ENCODE data around the gene LAPTM5. TPM values are rescaled to one million over a fixed set of nuclear protein-coding genes. Genes with fewer than 3 reads are reported as not detected.

LAPTM5 gene
- total RNA-seq, 1 experiment from 2014 or later, result 1.9 TPM

DNA sequence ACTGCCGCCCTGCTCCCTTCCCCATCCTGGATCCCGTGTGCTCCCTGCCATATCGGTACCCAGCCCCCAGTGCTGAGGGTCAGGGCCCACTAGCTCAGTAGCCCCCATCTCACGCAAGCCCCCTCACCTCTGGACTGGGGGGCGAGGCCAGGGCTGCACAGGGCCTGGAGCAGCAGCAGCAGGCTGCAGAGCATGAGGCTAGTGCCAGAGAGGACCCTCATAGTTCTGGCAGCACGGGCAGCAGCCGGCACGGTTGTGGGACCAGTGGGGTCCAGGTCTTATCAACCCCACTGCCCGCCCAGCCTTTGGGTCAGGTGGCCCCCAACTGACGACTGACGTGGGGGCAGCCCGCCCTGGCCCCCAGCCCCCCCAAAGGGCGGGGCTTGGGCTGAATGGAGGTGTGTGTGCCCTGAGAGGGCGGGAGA is 34.2 kb downstream of the LAPTM5 start, which contains the start of gene MATN1:
MATN1 (minus strand) TSS at position 255 of the 425 bp plus-strand sequence; CDS start at position 221, 34 bp downstream.
- POLR2A ChIA-PET, result no interaction called here
- intact Hi-C loops (cut with micrococcal nuclease; ENCODE audit: unreplicated experiment), result loop anchor here (5.0 kb wide), 1 partner anchor 189 kb away; no protein-coding TSS in a partner anchor

DNA sequence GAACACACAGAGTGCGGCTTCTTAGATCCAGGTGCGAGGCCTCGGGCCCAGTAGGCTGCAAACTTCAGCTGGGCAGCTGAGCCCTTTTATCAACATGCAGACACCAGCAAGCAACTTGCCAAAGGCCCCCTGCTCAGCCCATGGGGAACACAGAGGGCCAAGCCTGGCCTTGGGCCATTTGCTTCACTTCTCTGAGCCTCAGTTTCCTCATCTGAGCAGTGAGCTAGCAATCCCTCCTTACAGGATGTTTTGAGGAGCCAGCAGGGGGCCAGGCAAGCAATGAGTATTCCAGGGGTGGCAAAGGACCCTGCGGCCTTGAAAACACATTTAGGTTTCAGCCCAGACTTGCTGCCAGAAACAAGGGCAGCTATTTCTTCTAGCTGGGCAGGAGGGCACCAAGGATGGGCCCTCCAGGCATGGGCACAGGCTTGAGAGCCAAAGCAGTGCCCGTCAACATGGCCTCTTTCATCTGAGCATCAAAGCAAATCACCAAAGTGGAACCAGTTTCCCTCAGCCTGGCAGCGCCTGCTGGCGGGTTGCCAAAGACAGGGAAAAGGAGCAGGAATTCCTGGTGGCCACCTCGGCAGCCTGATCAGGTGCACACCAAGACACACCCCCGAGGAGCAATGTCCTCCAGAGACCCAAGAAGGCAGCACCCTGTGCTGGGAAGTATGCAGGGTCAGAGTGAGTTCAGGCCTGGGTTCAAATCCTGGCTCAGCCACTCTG is 35.6 kb downstream of the LAPTM5 start:
- TF ChIP-seq, protein P1, sequence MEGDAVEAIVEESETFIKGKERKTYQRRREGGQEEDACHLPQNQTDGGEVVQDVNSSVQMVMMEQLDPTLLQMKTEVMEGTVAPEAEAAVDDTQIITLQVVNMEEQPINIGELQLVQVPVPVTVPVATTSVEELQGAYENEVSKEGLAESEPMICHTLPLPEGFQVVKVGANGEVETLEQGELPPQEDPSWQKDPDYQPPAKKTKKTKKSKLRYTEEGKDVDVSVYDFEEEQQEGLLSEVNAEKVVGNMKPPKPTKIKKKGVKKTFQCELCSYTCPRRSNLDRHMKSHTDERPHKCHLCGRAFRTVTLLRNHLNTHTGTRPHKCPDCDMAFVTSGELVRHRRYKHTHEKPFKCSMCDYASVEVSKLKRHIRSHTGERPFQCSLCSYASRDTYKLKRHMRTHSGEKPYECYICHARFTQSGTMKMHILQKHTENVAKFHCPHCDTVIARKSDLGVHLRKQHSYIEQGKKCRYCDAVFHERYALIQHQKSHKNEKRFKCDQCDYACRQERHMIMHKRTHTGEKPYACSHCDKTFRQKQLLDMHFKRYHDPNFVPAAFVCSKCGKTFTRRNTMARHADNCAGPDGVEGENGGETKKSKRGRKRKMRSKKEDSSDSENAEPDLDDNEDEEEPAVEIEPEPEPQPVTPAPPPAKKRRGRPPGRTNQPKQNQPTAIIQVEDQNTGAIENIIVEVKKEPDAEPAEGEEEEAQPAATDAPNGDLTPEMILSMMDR (IDR thresholded peaks at IDR 0.05), result no peak
- no peak for TF ChIP-seq SIN3A (IDR thresholded peaks at IDR 0.05; ENCODE audit: borderline replicate concordance, insufficient read depth, low read depth, low read length)
- TF ChIP-seq, protein P2, sequence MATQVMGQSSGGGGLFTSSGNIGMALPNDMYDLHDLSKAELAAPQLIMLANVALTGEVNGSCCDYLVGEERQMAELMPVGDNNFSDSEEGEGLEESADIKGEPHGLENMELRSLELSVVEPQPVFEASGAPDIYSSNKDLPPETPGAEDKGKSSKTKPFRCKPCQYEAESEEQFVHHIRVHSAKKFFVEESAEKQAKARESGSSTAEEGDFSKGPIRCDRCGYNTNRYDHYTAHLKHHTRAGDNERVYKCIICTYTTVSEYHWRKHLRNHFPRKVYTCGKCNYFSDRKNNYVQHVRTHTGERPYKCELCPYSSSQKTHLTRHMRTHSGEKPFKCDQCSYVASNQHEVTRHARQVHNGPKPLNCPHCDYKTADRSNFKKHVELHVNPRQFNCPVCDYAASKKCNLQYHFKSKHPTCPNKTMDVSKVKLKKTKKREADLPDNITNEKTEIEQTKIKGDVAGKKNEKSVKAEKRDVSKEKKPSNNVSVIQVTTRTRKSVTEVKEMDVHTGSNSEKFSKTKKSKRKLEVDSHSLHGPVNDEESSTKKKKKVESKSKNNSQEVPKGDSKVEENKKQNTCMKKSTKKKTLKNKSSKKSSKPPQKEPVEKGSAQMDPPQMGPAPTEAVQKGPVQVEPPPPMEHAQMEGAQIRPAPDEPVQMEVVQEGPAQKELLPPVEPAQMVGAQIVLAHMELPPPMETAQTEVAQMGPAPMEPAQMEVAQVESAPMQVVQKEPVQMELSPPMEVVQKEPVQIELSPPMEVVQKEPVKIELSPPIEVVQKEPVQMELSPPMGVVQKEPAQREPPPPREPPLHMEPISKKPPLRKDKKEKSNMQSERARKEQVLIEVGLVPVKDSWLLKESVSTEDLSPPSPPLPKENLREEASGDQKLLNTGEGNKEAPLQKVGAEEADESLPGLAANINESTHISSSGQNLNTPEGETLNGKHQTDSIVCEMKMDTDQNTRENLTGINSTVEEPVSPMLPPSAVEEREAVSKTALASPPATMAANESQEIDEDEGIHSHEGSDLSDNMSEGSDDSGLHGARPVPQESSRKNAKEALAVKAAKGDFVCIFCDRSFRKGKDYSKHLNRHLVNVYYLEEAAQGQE (IDR thresholded peaks at IDR 0.05; ENCODE audit: insufficient read depth in 1 of 2, low read depth in 2 of 2, low read length in 1 of 2), result no peak
- TF ChIP-seq TCF7L2 (IDR thresholded peaks at IDR 0.05; ENCODE audit: low read depth, low read length), result no peak
- no peak for TF ChIP-seq POLR2AphosphoS5 (IDR thresholded peaks at IDR 0.05; ENCODE audit: low read depth, low read length)
- ChIA-PET POLR2A (no interaction called here), CTCF (interaction anchor here (3.7 kb wide), 1 partner anchor 57 kb away, joined by 74 read pairs; no protein-coding TSS in a partner anchor)
- peaks cover 7% of the 10 kb centered on the region for H3K4me1 ChIP-seq (ENCODE audit: control insufficient read depth, insufficient read depth, low read length)
- no peaks in the 10 kb centered on the region for H3K9me3 ChIP-seq (ENCODE audit: control insufficient read depth, insufficient read depth, low read depth, low read length)
- no peaks in the 10 kb centered on the region for H3K27me3 ChIP-seq (ENCODE audit: control insufficient read depth, insufficient read depth, low read length)
- no TSS peak for BruUV-seq (replicated peaks)
- no peak overlapping the region for H3K27ac ChIP-seq (ENCODE audit: low read length)
- ATAC-seq (no peak), DNase-seq (ENCODE audit: low read depth, low spot score) (no peak)
- in situ Hi-C loops (cut with HindIII; ENCODE audit: low pct_unique_long_range_greater_than_20kb, low sequenced_read_pairs), result no loop called here
- intact Hi-C loops (cut with micrococcal nuclease; ENCODE audit: unreplicated experiment), result loop anchor here (5.0 kb wide), 1 partner anchor 190 kb away; no protein-coding TSS in a partner anchor
- H3K4me3 ChIP-seq (ENCODE audit: low read depth in 2 of 2, low read length in 2 of 2), result no peak overlapping the region
- H3K36me3 ChIP-seq (ENCODE audit: control insufficient read depth, insufficient read depth, low read length), result no peaks in the 10 kb centered on the region

More for the DNA sequence above, 34.2 kb downstream of the LAPTM5 start, which contains the start of gene MATN1:
- no TSS peak for BruUV-seq (replicated peaks)
- TF ChIP-seq SIN3A (IDR thresholded peaks at IDR 0.05; ENCODE audit: borderline replicate concordance, insufficient read depth, low read depth, low read length), result no peak
- no peak for TF ChIP-seq POLR2AphosphoS5 (IDR thresholded peaks at IDR 0.05; ENCODE audit: low read depth, low read length)
- TF ChIP-seq, protein P1 (IDR thresholded peaks at IDR 0.05), result no peak
- no peak for TF ChIP-seq TCF7L2 (IDR thresholded peaks at IDR 0.05; ENCODE audit: low read depth, low read length)
- H3K4me3 ChIP-seq (ENCODE audit: low read depth in 2 of 2, low read length in 2 of 2), result no peak within 1 kb of the TSS
- in situ Hi-C loops (cut with HindIII; ENCODE audit: low pct_unique_long_range_greater_than_20kb, low sequenced_read_pairs), result no loop called here
- no peak within 1 kb of the TSS for H3K27ac ChIP-seq (ENCODE audit: low read length)
- no peak for DNase-seq (ENCODE audit: low read depth, low spot score)
- no peaks in the 10 kb centered on the region for H3K27me3 ChIP-seq (ENCODE audit: control insufficient read depth, insufficient read depth, low read length)
- CTCF ChIA-PET, result no interaction called here
- ATAC-seq, result no peak
- H3K36me3 ChIP-seq (ENCODE audit: control insufficient read depth, insufficient read depth, low read length), result no peaks in the 10 kb centered on the region
- H3K4me1 ChIP-seq (ENCODE audit: control insufficient read depth, insufficient read depth, low read length), result peaks cover 4% of the 10 kb centered on the region
- no peaks in the 10 kb centered on the region for H3K9me3 ChIP-seq (ENCODE audit: control insufficient read depth, insufficient read depth, low read depth, low read length)
